HG03280 (cell line): ENCODE data around the gene SORBS2.

Source experiments
- ATAC-seq: cut with Tn5 transposase; IDR thresholded peaks from one replicate; pipeline ENCODE4 v1.9.1; 2021; ENCODE audit warnings: mild to moderate bottlenecking, moderate library complexity; ENCODE audit not compliant: unreplicated experiment

The SORBS2 gene

DNA sequence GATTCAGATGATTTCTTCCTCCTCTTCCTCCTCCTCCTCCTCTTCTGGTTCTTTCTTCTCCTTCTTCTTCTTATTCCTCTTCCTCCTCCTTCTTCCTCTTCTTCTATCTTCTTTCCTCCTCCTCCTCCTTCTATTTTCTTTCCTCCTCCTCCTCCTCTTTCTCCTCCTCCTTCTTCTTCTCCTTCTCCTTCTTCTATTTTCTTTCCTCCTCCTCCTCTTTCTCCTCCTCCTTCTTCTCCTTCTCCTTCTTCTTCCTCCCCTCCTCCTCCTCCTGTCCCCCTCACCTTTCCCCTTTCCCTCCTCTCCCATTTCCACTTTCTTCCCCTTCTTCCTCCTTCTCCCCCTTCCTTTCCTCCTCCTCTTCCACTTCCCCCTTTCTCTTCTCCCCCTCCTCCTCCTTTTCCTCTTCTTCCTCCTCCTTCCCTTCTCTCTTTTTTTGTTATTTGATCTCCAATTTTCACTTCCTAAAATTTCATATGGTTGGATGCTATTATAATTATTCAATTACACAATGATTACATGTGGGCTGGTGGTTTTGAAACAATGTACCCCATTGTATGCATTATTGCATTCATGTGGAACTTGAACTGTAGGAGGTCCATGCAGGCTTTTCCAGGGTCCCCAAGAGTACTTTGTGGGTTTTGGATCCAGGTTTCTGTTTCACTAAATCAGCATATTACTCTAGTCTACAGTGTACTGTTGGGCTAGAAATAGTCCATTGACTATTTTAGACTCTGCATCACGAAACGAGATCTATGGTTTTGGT is 68.1 kb downstream of the SORBS2 start:
- no peak for ATAC-seq

GRCh38 chr4:185742766-185743165 is 69.2 kb downstream of the SORBS2 start:
- no peak for ATAC-seq

DNA sequence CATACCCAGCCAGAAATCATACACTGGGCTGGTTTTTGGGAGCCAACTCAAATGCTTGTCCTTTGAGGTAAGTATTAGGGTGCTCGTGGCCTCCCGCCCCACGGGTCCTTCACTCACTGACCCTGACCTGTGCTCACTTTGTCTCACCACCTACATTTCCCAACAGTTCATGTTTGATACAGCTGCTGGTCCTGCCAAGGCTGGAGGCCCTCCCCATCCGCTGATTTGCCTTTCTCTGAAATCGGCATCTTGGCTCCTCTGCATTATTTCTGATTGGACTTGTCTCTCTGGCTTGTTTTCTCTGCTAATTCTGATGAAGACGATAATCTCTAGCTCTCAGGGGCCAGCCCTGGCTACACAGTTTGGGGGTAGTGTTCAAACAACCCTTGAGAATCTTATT is 70.2 kb downstream of the SORBS2 start:
- no peak for ATAC-seq

- ATAC-seq, result no peak
These were observed 71.5 kb downstream of the SORBS2 start for GRCh38 chr4:185740471-185740873.

DNA sequence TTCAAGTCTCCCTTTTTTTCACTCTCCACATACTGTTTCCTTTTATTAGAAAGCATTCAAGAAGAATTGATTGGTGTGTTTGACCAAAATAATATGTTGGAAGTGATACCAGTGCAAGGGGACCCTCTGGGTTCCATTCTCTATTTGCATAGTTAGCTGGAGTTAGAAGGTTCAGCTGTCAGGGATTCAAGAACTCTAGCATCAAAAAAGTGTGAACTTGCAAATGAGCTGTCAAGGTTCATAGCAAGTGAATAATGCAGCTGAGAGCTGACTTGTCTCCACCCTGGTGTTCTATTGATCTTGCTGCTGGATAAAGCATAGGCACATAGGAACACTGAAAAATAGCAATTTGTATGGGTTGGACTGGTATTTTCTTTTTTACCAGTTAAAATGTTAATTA is 73.2 kb downstream of the SORBS2 start:
- no peak for ATAC-seq

DNA sequence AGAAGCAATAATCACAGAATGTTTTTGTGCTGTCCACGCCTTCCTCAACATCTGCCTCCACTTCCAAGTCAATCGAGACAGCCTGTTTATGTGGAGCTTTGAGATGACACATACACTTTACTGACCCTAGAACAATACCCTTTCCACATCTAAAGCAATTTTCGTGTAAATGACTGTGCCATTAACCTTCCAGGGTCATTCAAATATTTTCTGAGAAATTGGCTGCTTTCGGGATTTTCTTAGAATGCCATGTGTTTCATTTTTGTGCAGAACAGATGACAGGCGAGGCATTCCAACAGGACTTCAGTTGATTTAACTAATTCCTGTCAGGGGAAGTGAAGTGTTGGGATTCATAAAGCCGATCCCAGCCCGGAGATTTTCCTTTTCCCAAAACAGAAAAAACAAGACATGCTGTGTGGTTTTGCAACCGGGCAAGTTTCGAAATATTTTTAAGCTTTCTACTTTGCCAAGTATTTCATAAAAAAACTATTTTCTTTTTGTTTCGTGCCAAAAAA is 73.9 kb downstream of the SORBS2 start:
- ATAC-seq, result no peak

DNA sequence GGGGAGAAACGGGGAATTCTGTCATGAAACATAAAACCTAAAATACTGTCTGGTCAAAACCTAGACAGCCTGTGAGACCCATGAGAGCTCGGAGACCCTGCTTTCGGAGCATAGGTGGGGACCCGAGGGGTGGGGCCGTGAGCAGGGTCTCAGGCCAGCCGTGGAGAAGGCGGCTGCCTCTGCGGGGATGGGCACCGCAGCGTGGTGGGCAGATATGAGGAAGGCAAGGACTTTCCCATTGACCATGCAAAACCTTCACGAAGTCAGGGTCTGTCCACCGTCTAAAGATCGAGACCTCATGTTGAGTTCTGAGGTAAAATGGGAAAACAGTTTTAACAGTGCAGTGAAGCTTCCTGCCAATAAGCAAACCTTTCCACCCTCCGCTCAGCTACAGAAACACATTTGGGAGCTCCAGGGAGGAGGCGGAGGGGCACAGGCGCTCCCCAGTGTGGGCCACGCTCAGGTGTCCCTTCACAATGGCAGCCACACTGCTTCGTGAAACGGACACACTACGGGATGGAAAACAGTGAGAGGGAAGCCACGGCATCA is 74.4 kb downstream of the SORBS2 start:
- no peak for ATAC-seq

DNA sequence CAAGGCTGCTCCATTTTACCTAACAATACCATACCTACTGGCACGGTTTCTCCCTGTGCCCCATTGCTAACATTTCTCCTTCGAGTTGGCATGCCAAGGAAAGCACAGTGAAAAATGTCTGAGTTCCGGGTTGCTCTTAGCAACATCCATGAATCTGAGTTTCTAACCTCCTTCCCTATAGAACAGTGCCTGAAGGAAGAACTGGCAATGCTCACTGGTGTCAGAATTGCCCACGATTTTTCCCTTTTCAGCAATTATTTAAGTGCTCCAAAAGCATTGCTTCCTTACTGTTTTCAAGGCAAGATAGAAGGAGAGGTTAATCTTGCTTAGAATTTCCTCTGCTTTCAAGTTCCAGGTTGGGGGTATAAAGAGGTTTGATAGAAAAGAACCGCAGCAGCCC is 75.1 kb downstream of the SORBS2 start:
- no peak for ATAC-seq

- no peak for ATAC-seq
These were observed 76.1 kb downstream of the SORBS2 start for GRCh38 chr4:185735866-185736400.

GRCh38 chr4:185734930-185735329 is 77.1 kb downstream of the SORBS2 start:
- ATAC-seq, result no peak

- peak; percentile 45 for ATAC-seq
These were observed 77.8 kb downstream of the SORBS2 start for GRCh38 chr4:185734214-185734613.

GRCh38 chr4:185730849-185731608 is 81.0 kb downstream of the SORBS2 start:
- peak; percentile 41 for ATAC-seq

GRCh38 chr4:185730387-185730786 is 81.6 kb downstream of the SORBS2 start:
- peak; percentile 62 for ATAC-seq

GRCh38 chr4:185729391-185729804 is 82.6 kb downstream of the SORBS2 start:
- ATAC-seq, result no peak

DNA sequence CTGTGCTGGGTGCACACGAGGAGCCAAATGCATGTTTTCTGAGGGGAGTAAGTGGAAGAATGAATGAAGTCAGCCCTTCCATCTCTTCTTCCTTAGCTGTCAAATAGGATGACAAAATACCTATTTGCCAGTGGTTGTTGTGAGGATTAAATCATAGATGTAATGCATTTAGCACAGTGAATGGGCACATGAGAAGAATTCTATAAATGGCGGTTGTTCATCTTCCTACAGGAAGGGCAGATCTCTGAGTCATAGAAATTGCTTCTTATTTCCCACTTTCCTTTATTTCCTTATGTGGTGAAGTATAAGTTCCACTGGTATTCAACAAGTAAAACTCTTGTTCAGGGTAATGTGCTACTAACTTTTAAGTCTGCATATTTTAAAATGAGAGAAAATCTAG is 83.1 kb downstream of the SORBS2 start:
- no peak for ATAC-seq

- ATAC-seq, result no peak
These were observed 85.1 kb downstream of the SORBS2 start for GRCh38 chr4:185726931-185727330.

GRCh38 chr4:185723631-185724260 is 88.2 kb downstream of the SORBS2 start:
- ATAC-seq, result no peak

- no peak for ATAC-seq
These were observed 90.0 kb downstream of the SORBS2 start for GRCh38 chr4:185722029-185722316.

DNA sequence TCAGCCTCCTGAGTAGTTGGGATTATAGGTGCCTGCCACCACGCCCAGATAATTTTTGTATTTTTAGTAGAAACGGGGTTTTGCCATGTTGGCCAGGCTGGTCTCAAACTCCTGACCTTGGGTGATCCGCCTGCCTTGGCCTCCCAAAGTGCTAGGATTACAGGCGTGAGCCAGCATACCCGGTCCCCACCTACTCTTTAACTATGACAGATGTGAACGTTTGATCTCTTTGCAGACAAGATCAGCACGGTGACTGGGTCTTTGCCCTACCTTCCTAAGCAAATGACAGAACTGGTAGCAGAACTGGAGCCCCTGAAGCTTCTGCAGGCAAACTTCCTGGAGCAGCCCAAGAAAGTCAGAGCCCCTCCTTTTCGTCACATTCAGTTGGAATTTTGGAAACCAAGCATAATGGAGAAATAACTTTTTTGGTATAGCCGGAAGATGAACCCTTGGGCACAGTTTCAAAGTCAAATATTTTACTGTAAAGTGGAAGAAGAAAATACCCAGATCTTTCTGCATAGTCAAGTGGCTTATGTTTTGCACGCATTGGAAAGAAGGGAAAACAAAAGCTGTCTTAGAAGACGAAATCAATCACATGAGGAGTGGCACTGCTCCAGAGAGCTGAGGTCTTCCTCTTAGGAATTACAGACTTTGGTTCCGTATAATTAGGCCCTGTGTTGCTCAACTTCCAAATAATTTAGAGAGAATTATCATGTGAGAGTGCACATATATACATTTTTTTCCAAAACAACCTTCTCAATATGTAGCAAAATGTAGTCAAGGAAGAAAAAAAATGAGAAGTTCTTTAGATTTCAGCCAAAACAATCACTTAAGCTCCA is 90.6 kb downstream of the SORBS2 start:
- ATAC-seq, result no peak

DNA sequence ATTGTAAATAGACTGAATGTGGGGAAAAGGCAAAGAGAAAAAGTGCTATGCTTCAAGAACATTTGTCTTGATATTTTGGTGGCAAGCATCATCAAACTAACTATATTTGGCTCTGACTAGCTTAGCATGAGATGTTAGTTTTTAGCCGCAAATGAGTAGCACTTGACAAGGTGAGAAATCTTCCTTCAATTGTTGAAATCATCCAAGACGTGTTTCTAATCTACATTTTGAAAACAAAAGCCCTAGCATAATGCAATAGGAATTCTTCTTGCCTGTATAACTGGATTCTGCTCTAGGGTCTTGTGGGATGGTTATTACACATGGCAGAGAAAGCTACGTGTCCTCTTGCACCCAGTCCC is 92.5 kb downstream of the SORBS2 start:
- ATAC-seq, result no peak
